Measurements from ENCODE around the gene TMEM145.
A peak's percentile ranks its signal among the peaks of the same experiment; 100 is the strongest.

TMEM145 gene

DNA sequence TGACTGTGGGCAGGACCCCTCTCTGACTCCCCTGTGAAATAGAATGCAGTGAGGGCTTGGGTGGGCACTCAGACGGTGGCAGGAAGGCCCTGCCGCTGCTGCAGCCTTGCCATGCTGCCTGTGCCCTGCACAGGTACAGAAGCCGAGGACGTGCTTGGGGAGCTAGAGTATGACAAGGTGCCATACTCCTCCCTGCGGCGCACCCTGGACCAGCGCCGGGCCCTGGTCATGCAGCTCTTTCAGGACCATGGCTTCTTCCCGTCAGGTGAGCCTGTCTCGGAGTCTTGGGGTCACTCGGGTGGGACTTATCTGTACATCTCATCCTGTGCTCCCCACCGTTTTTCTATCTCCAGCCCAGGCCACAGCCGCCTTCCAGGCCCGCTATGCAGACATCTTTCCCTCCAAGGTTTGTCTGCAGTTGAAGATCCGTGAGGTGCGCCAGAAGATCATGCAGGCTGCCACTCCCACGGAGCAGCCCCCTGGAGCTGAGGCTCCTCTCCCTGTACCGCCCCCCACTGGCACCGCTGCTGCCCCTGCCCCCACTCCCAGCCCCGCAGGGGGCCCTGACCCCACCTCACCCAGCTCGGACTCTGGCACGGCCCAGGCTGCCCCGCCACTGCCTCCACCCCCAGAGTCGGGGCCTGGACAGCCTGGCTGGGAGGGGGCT, 18.5 kb upstream of the TMEM145 start:
- no peak overlapping the region for H3K4me3 ChIP-seq (ENCODE audit: low read depth, low read length)
- TF ChIP-seq, protein P1, sequence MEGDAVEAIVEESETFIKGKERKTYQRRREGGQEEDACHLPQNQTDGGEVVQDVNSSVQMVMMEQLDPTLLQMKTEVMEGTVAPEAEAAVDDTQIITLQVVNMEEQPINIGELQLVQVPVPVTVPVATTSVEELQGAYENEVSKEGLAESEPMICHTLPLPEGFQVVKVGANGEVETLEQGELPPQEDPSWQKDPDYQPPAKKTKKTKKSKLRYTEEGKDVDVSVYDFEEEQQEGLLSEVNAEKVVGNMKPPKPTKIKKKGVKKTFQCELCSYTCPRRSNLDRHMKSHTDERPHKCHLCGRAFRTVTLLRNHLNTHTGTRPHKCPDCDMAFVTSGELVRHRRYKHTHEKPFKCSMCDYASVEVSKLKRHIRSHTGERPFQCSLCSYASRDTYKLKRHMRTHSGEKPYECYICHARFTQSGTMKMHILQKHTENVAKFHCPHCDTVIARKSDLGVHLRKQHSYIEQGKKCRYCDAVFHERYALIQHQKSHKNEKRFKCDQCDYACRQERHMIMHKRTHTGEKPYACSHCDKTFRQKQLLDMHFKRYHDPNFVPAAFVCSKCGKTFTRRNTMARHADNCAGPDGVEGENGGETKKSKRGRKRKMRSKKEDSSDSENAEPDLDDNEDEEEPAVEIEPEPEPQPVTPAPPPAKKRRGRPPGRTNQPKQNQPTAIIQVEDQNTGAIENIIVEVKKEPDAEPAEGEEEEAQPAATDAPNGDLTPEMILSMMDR (IDR thresholded peaks at IDR 0.05; ENCODE audit: low read depth, low read length): no peak

DNA sequence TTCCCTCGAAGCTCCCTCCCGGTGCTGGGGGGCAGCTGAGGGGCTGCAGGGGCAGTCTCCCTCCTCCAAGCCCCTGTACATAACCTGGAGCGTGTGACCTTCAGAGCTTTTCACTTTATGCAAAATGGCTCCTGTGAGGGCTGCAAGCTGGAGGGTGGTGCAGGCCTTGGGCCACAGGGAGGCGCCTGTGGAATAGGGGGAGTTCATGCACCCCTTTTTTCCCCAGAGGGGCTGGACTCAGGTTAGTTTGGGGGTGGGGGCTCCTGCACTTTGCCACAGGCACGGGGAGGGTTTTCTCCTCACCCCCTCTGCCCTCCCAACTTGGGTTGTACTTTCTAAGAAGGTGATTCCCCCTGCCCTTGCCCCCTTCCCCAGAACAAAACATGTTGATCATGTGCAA, 17.8 kb upstream of the TMEM145 start:
- TF ChIP-seq, protein P1 (IDR thresholded peaks at IDR 0.05; ENCODE audit: low read depth, low read length): no peak
- H3K4me3 ChIP-seq (ENCODE audit: low read depth, low read length): no peak overlapping the region

GRCh38 chr19:42295831-42296525, 17.1 kb upstream of the TMEM145 start:
- TF ChIP-seq, protein P1 (IDR thresholded peaks at IDR 0.05; ENCODE audit: low read depth, low read length): peak; percentile 99

DNA sequence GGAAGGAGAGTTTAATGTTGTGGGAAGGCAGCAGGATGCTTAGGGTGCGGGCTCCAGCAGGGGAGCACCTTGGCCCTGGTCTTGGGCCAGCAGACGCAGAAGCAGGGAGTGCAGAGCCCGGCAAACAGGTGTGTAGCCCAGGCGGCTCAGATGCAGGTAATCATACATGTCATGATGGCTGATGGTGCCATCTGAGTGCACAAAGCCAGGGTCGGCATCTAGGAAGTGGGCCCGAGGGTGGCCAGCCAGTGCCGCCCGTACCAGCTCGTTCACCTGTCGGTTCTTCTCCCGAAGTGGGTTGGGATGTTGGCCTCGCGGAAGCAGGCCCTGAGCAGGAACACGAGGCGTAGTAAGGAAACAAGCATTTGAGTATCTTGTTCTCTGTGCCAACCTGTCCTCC, 16.1 kb upstream of the TMEM145 start:
- TF ChIP-seq, protein P1 (IDR thresholded peaks at IDR 0.05; ENCODE audit: low read depth, low read length): no peak
- no peak overlapping the region for H3K4me3 ChIP-seq (ENCODE audit: low read depth, low read length)

More at GRCh38 chr19:42295831-42296525, 17.1 kb upstream of the TMEM145 start:
- no peak overlapping the region for H3K4me3 ChIP-seq (ENCODE audit: low read depth, low read length)

DNA sequence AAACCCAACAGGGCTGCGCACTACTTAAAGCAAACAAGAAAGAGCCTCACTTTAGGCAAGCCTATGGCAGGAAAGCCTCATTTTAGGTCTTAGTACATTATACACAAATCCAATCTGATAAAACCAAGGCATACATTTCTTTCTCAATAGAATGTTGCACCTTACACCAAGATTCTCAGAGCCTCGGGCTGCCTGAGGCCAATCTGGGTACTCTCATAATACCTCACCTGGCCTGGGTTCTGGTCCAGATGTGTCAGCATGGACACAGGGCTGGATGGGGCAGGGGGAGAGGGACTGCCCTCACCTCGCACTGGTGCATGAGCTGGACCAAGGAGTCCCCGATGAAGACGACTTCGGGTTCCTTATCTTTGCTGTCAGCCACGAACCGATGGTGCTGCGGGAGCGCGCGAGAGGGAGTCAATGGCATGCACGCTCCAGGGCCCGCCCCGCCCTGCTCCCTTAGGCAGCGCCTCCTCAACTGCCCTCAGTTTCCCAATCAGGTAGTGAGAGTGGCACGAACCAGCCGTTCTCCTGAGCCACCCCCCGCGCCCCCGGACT, 11.4 kb upstream of the TMEM145 start, which contains the start of gene PRR19:
TSS of gene PRR19 (plus strand) at position 487 of the 558 bp plus-strand sequence. CDS start 7,453 bp downstream, outside the sequence.
- TF ChIP-seq, protein P1 (IDR thresholded peaks at IDR 0.05; ENCODE audit: low read depth, low read length): no peak
- peak within 1 kb of the TSS; percentile 73 for H3K4me3 ChIP-seq (ENCODE audit: low read depth, low read length)

DNA sequence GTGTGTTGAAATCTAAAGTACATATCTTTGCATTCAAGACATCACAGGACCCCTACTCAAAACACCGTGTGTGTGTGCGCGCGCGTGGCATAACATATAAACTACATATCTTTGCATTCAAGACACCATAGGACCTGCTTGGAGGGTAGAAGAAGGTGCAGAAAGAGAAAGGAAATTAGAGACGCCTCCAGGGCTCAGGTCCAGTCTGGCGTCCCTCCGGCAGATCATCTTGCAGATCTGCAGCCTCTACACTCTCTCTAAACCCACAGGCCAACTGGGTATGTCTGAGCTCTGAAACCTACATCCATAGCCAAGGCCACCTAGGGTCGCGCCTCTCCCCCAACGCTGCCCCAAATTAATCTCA, 10.0 kb upstream of the TMEM145 start:
- peak overlapping the region; percentile 73 for H3K4me3 ChIP-seq (ENCODE audit: low read depth, low read length)
- TF ChIP-seq, protein P1 (IDR thresholded peaks at IDR 0.05; ENCODE audit: low read depth, low read length): no peak

DNA sequence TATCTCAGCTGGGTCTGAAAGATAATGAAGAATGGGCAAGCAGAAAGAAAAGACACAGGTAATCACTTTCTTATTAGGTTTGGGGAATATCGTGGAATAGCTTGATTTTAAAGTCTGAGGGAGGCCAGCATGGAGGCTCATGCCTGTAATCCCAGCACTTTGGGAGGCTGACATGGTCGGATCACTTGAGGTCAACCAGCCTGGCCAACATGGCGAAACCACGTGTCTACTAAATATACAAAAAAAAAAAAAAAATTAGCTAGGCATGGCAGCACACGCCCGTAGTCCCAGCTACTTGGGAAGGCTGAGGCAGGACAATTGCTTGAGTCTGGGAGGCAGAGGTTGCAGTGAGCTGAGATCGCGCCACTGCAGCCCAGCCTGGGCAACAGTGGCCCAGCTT, 9.2 kb upstream of the TMEM145 start:
- TF ChIP-seq, protein P1 (IDR thresholded peaks at IDR 0.05; ENCODE audit: low read depth, low read length): no peak
- no peak overlapping the region for H3K4me3 ChIP-seq (ENCODE audit: low read depth, low read length)
